ENCODE measurements around the gene FAM83D.
"Not testable (repeated sequence)": the region's sequence is repeated elsewhere in the genome, so short reads cannot be mapped to it uniquely, and the experiment has no call there.

FAM83D gene

DNA sequence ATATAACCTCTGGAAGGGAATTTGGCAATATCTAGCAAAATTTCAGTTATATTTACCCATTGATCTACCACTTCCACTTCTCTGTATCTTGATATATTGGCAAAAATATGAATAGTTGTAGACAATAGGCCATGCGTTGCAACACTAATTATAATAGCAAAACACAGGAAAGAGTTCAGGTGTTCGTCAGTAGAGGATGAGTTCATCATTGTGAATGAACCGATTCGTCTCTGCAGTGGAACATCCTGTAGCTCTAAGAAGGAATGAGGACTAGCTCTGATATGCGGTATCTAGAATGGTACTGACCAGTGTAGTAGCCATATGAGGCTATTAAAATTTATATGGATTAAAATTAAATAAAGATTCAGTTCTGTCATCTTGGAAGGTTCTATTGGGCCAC, 8.3 kb downstream of the FAM83D start:
- no peak for DNase-seq (ENCODE audit: low read depth in 2 of 2)

DNA sequence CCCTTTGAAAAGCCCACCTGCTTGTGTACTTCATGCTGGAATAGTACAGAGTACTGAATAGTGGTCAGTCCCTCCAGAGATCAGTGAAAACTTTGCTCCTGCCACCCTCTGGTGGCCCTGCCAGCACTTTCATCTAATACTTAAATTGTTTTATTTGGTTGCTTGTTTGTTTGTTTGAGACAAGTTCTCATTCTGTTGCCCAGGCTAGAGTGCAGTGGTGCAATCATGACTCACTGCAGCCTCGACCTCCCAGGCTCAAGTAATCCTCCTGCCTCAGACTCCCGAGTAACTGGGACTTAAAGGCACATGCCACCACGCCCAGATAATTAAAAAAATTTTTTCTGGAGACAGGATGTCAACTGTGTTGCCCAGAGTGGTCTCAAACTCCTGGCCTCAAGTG, 9.1 kb downstream of the FAM83D start:
- DNase-seq (ENCODE audit: low read depth in 2 of 2), result no peak

DNA sequence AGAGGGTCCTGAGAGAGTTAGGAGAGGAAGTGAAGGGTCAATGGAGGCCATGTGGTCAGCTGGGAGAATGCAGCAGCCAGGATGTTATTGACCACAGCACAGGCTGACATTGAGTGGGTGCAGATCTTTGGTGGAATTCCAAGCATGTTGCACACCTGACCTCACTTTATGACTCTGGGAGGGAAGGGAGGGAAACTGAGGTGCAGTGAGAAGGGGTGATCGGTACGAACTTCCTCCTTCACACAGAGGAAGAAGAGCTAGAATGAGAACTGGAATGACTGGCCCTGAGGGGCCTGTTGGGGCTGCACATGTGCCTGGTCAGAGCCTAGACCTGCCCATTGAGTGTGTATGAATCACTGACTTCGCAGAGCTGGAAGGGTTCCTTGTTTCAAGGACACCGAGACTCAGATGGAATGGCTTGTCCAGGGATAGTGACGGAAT, 9.8 kb downstream of the FAM83D start:
- DNase-seq (ENCODE audit: low read depth in 2 of 2), result no peak

DNA sequence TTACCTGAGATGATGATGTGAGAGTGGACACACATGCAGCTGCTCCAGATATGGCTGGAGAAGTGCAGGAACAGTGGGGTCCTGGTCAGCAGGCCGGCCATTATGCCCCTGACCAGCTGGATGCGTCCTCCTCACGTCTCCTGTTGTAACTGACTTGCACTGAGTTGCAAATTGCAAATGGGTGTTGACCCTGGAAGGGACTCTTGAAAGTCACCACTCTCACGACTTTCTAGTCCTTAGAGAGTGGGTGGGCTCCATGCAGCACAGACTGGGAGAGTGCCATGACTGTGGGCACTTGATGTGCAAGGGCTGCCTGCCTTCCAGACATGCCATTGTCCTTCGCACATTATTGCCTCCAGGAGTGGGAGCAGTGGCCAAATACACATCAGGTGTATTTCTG, 10.8 kb downstream of the FAM83D start:
- no peak for DNase-seq (ENCODE audit: low read depth in 2 of 2)

DNA sequence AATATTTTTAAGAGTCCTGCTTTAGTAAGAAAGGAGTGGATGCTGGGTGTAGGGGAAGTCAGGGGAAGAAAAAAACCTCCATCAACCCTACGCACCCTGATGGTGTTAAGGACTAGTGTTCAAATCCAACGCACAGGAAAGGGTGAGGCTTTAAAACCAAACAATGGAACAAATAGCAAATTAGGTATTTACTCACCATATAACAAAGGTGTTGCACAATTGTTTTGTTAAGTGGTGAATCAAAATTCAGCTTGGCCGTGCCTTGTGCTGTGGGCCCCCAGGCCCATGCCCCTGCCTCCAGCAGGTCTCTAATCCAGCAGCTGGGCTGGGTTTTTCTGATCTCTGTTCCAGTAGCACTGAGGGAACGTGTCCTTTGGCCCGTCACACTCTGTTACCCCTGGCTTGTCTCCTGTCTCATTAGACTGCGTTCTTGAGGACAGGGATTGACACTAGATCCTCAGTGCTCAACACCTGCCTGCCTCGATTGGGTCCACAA, 11.8 kb downstream of the FAM83D start:
- no peak for DNase-seq (ENCODE audit: low read depth in 2 of 2)

DNA sequence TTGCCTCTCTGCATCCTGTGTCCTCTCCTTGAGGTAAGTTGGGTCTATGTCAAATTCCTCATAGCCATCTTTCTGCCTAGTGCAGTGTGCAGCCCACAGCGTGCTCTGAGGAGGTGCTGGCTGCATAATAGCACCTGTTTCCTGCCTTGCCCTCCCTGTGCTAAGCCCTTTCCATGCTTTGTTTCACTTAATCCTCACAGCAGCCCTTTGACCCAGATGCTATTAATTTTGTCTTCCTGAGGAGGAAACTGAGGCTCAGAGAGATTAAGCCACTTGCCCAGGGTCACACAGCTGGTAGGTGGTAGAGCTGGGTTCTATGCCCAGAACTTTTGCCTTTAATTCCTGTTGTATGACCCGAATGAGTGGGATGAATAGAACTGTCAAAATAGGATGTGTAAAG, 13.5 kb downstream of the FAM83D start:
- DNase-seq (ENCODE audit: low read depth in 2 of 2), result no peak

DNA sequence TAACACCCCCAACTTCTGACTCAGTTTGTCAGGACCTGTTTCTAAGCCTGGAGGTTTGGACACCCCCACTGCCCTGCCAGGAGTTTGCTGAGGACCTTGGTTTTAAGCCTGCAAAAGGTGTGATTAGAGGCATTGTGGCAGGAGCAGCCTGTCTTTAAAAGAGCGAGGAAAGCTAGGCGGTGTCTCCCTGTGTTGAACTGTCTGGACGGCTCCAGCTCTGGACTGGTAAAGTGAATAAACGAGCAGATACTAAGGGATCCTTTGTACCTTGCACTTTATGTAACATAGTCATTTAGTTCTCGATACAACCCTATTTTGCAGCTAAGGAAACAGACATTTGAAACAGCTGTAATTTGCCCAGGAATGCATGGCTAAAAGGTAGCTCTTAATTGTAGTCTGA, 14.4 kb downstream of the FAM83D start:
- DNase-seq (ENCODE audit: low read depth in 2 of 2), result no peak

DNA sequence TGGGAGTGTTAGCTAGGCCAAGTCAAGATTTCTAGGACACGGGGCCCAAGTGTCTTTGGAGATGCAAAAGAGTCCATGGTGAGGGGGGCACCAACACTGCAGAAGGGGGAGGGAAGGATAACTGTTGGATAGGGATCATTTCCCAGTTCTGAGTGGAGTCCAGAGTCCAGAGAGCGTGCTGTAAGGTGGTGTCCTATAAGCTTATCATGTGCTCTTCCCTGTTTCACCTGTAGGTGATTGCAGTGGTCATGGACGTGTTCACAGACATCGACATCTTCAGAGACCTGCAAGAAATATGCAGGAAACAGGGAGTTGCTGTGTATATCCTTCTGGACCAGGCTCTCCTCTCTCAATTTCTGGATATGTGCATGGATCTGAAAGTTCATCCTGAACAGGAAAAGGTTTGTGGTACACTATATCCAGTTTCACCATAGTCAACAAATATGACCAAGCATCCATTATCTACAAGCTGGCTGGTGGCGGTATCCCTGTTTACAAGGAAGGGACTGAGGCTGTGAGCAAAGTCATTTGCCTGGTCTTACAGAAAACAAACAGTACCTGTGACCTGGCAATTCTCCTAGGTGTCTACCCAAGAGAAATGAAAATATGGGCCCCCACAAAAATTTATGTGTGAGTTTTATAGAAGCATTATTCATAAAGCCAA, 15.6 kb downstream of the FAM83D start:
- no peak for DNase-seq (ENCODE audit: low read depth in 2 of 2)

DNA sequence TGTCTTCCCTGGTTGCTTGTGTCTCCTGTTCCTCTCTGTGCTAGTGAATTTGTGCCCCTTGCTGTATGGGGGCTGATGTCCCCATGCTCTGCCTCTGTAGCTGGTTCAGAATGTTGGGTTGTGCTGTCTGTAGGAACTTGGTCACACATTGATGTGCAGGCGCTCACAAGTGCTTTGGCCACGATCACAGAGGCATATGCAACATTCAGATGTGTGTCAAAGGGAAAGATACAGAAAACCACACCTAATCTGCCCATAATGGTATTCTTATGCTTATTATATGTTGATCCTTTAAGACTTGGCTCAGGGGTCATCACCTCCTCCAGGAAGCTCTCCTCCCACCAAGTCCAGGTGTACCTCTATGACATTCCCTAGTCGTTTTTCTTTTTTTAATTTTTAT, 18.8 kb downstream of the FAM83D start:
- no peak for DNase-seq (ENCODE audit: low read depth in 2 of 2)

DNA sequence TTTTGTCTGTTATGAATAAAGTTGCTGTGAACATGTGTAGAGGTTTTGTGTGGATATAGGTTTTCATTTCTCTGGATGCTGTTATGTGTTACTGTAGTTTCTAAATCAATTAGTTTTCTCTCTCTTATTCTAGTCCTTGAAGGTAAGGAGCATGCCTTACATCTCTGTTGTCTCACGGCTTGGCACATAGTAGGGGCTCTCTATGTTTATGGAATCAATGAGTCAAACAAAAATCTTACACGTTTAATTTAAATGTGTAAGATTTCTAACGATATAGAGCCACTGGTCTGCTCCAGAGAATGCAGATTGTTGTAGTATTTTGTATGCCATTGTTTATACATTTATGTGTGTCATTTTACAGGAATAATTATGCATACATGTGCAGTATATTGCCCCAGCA, 20.6 kb downstream of the FAM83D start:
- no peak for DNase-seq (ENCODE audit: low read depth in 2 of 2)

DNA sequence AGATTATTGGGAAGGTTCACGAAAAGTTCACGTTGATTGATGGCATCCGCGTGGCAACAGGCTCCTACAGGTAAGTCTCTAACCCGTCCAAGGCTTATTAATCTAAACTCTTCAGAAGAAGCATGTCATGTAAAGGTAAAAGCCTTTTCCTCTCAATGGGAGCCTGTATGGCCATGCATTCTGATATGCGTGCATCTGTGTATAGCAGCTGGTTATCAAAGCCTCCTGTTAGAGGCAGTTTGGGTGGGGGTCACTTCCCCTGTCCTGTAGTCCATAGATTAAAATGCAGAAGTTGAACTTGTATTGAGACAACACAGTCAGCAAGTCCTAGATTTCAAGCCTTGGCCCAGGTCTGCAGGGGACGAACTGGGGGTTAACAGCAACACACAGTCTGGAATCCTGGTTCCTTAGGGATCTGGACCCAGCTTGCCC, 21.7 kb downstream of the FAM83D start:
- DNase-seq (ENCODE audit: low read depth in 2 of 2), result no peak

DNA sequence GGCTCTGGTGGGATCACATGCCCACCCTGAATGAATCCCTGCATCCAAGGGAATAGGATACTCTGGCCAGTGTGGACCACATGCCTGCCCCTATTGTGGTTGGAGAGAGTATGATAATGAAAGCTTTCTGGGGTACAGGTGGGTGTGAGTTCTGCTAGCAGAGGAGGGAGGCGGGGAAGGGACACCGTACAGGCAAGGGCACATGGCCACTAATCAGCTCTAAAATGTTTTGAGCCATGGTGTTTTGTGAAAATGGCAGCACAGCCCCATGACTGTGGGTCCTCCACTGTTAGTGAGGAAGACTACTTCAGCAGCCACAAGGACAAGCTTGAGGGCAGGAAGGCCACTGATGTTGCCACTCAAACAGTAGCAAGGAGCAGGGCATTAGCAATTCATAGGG, 24.0 kb downstream of the FAM83D start:
- no peak for DNase-seq (ENCODE audit: low read depth in 2 of 2)

DNA sequence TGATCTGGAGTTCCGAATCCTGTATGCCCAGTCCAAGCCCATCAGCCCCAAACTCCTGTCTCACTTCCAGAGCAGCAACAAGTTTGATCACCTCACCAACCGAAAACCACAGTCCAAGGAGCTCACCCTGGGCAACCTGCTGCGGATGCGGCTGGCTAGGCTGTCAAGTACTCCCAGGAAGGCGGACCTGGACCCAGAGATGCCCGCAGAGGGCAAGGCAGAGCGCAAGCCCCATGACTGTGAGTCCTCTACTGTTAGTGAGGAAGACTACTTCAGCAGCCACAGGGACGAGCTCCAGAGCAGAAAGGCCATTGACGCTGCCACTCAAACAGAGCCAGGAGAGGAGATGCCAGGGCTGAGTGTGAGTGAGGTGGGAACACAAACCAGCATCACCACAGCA, 25.4 kb downstream of the FAM83D start:
- no peak for DNase-seq (ENCODE audit: low read depth in 2 of 2)

DNA sequence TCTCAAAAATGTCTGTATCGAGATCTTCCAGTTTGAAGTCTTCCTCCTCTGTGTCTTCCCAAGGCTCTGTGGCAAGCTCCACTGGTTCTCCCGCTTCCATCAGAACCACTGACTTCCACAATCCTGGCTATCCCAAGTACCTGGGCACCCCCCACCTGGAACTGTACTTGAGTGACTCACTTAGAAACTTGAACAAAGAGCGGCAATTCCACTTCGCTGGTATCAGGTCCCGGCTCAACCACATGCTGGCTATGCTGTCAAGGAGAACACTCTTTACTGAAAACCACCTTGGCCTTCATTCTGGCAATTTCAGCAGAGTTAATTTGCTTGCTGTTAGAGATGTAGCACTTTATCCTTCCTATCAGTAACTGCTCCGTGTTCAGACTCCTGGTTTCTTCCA, 25.9 kb downstream of the FAM83D start:
- no peak for DNase-seq (ENCODE audit: low read depth in 2 of 2)

DNA sequence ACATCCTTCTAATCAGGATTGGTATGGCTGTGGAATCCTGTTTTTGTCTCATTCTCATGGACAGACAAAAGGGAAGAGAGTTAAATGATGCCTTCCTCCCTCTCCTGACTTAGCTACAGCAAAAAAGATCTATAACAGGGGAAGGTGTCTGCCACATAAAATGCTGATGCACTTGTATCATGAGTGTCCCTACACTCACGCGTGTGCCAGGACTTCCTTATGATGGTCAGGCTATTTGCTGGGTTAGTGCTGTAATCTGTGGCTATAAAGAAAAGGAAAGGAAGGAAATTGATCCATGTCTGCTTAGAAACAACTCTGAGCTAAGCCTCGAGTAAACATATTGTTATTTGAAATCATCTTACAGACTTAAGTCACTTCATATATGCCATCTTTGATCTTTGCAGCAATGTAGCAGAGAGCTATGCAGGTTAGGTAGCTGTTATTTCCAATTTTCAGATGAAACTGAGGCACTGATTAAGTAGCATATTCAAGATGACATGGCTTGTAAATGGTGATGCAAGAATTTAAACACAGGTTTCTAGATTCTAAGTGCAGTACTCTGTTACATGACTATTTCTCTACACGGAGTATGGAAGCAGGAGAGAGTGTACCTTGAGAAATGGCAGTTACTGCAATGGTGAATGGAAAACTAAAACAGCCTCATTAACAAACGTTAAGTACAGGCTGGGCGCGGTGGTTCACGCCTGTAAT, 27.6 kb downstream of the FAM83D start:
- DNase-seq (ENCODE audit: low read depth in 2 of 2), result no peak

DNA sequence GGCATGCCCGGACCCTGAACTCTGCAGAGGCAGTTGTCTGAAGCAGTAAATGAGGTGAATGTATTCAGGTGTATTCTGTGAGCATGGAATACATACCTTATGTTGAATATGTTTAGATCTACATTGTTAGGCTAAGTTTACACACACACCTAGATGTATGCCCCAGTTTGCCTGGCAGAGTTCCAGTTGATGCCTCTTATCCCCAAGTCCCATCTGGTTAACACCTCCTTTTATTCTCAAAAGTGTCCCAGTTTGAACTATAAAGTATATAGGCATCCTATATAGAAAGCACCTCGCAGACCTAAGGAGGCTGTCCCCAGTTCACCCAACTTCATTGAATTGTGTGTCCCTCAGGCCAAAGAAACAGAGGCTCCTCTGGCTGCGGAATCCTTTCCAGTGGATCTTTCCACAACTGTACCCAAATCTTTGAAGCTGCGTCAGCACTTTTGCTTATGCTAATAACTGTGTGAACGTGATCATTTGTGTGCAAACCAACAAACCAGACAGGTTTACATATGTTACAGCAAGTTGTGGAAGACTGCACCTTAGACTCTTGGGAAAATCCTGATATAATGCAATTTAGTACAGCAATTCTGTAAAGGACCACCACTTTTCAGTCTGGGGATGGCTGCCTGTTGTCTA, 31.1 kb downstream of the FAM83D start:
- no peak for DNase-seq (ENCODE audit: low read depth in 2 of 2)

DNA sequence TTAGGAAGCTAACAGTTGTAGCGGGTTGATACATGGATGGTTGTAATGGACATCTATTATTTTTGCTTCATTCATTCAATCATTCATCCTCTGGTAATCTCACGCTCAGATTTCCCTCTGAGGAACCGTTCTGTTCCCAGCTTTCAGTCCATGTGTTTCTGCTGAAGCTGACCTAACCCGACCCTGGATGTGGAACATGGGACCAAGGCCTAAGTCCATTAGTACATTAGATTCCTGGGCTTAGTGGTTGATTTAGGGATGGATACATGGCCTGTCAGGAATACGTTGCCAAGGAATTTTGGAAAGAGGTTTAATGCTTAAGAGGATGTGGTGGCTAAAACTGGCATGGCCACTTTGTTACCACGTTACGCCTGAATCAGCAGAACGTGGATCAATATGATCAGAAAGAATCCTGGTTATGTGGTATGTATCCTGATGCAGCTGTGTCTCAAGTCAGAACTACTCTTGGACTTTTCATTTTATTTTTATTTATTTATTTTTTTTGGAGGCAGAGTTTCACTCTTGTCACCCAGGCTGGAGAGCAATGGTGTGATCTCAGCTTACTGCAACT, 31.8 kb downstream of the FAM83D start:
- no peak for DNase-seq (ENCODE audit: low read depth in 2 of 2)

DNA sequence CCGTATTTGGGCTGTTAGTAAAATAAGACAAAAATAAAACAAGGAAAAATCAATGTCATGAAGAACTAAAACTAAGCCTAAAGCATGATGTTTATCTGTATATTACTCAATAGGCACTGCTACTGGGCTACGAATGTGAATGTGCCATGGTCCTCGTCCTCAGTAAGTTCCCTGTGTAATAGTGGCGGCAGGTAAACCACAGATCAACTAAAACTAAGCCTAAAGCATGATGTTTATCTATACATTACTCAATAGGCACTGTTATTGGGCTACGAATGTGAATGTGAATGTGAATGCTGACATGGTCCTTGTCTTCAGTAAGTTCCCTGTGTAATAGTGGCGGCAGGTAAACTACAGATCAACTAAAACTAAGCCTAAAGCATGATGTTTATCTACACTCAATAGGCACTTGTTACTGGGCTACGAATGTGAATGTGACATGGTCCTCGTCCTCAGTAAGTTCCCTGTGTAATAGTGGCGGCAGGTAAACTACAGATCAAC, 34.0 kb downstream of the FAM83D start:
- DNase-seq (ENCODE audit: low read depth in 2 of 2), result not testable (repeated sequence)

DNA sequence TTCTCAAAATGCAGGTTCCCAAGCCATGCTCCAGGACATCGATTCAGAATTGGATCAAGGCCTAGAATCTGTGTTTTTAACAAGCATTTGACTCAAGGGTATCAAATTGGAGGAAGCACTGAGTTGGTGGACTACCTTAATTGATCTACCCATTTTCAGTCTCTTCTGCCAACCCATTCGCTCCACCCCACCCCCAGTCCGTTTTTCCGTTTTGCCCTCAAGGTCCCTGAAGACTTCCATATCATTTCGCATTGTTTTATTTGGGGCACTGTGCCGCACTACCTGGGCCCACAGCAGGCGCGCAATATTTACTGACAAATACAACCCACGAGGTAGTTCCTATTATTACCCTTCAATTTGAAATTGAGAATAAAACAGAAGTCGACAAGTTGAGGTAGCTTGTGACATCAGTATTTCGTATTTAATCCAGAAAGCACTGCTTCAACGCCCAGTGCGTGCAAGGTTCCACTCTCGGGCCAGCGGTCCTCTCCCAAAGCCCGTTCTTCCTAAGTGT, 35.4 kb downstream of the FAM83D start:
- peak; percentile 4 to 17 for DNase-seq (ENCODE audit: low read depth in 2 of 2)

DNA sequence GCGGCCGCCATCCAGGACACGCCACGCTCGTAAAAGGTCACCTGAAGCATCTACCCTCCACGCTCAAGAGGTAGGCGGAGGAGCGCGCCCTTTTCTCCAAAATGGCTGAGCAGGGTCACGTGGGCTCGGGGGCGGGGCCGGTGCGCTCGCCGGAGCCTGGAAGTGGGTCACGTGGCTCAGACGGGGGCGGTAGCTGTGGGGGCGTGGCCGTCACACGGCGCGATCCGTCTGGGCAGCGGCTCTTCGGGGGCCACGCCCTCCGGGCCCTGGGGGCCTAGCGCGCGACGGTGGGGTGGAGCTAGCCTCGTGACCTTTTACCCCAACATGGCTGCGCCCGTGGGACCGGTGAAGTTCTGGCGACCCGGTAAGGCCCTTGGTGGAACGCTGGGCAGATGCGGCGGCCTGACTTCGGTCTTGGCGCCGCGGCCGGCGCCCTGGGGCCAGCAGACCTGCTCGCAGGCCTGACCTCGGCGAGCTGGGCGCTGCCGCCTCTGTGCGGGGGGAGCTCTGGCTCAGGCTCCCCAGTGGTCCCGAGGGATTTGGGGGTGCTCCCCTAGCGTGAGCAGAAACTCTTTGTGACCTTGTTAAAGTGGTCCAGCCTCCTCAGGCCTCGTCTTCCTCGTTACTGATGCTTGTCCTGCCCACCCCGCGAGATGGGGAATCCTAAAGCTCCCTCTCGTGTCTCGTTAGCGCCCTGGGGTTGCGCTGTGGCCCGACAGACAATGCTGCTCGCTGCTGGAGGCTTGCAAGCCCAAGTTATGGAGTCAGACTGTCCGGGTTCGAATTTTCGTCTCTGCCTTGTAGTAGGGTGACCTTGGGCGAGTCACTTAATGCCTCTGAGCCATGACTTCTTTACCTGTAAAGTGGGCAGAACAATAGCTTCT, 36.1 kb downstream of the FAM83D start, which contains the start of gene DHX35:
Gene DHX35 (plus strand): TSS at position 301 of the 884 bp plus-strand sequence. CDS start 24 bp downstream, at position 325.
- peak; percentile 97 for DNase-seq (ENCODE audit: low read depth in 2 of 2)

DNA sequence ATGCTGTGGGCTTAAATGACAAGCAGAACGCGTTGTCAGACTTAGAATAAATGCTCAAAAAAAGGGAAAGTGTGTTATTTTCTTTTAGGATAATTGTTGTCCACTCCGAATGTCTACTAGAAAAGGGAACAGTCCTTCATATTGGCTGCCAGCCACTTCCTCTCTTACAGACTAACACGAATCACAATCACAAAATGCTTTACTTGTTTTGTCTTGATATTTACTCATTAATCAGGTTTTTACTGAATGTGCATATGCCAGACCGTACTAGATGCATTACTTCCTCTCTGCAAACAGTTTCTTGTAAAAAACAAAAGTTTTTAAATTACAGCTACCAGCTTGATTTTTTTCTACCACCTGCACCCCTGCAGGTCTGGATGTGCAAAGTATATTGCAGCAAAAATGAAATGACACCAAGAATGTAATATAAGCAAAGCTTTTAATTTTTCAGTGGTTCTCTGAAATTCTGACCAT, 36.7 kb downstream of the FAM83D start:
- no peak for DNase-seq (ENCODE audit: low read depth in 2 of 2)
